SK-N-SH treated with all-trans-retinoic acid at 6 μM for 48 hours (cell line): Measurements from ENCODE around the gene ISG15.
"Not testable (repeated sequence)": the region's sequence is repeated elsewhere in the genome, so short reads cannot be mapped to it uniquely, and the experiment has no call there.

ENCODE experiments used
- ARNTL ChIP-seq: fragments of 450-650 bp; formaldehyde crosslinking; IDR thresholded peaks from 2 replicates; pipeline ENCODE4 v1.5.0; 2020; ENCODE audit warnings: low read depth, mild to moderate bottlenecking, moderate library complexity, borderline replicate concordance
- ISL1 ChIP-seq: fragments of 250-450 bp; sonication (Bioruptor Pico); IDR thresholded peaks from 2 replicates; pipeline ENCODE4 v2.1.2; 2022; ENCODE audit warnings: mild to moderate bottlenecking, moderate library complexity
- RARB ChIP-seq: fragments of 250-450 bp; sonication (Bioruptor Pico); IDR thresholded peaks from 2 replicates; pipeline ENCODE4 v1.8.0; 2021; ENCODE audit warnings: mild to moderate bottlenecking, moderate library complexity
- TCF4 ChIP-seq: fragments of 250-450 bp; sonication (Bioruptor Pico); IDR thresholded peaks from 2 replicates; pipeline ENCODE4 v1.8.0; 2021; ENCODE audit warnings: mild to moderate bottlenecking, moderate library complexity, borderline replicate concordance
- ZFP30 ChIP-seq: fragments of 450-650 bp; formaldehyde crosslinking; IDR thresholded peaks from 2 replicates; pipeline ENCODE4 v1.5.0; 2022; ENCODE audit warnings: mild to moderate bottlenecking, moderate library complexity

- not testable (repeated sequence) for TF ChIP-seq ARNTL (CRISPR knock-in tag); ZFP30 (CRISPR knock-in tag); TCF4; RARB; ISL1 (CRISPR knock-in tag)
Observed at GRCh38 chr1:1012736-1013104, 577 bp upstream of the ISG15 start.
